ENCODE data around the gene MICAL3.

Gene MICAL3

GRCh38 chr22:17807086-17807485 lies 217.3 kb downstream of the MICAL3 start:
- H3K9ac ChIP-seq (ENCODE audit: low read depth, low read length): no peak overlapping the region
- H3K4me1 ChIP-seq (ENCODE audit: insufficient read depth, low read length): peaks cover 28% of the 10 kb centered on the region
- H3K9me3 ChIP-seq (ENCODE audit: control insufficient read depth, insufficient read depth, low read length): no peaks in the 10 kb centered on the region
- peaks cover 3% of the 10 kb centered on the region; the same call in 1 of the 2 replicates for H3K36me3 ChIP-seq (ENCODE audit: insufficient read depth, low read length)

DNA sequence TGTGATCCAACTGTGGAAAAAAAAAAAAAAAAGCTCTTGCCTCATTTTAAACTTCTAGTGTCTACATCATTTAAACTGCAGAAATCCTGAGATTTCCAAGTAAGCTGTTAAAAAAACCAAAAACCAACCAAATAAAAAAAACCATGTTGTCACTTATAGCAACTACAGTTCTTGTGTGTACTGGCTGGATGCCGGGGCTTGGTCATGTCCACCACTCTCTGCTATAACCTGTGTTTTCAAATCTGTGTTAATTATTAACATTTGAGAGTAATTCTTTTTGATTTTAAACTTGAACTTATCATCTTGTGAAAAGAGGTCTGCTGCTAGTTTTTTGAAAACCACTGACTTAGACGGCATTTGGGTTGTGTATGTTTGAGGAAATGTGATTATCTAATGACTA lies 217.9 kb downstream of the MICAL3 start:
- H3K9me3 ChIP-seq (ENCODE audit: control insufficient read depth, insufficient read depth, low read length): no peaks in the 10 kb centered on the region
- no peak overlapping the region for H3K9ac ChIP-seq (ENCODE audit: low read depth, low read length)
- H3K36me3 ChIP-seq (ENCODE audit: insufficient read depth, low read length): peaks cover 2% of the 10 kb centered on the region; the same call in 1 of the 2 replicates
- H3K4me1 ChIP-seq (ENCODE audit: insufficient read depth, low read length): peaks cover 28% of the 10 kb centered on the region

DNA sequence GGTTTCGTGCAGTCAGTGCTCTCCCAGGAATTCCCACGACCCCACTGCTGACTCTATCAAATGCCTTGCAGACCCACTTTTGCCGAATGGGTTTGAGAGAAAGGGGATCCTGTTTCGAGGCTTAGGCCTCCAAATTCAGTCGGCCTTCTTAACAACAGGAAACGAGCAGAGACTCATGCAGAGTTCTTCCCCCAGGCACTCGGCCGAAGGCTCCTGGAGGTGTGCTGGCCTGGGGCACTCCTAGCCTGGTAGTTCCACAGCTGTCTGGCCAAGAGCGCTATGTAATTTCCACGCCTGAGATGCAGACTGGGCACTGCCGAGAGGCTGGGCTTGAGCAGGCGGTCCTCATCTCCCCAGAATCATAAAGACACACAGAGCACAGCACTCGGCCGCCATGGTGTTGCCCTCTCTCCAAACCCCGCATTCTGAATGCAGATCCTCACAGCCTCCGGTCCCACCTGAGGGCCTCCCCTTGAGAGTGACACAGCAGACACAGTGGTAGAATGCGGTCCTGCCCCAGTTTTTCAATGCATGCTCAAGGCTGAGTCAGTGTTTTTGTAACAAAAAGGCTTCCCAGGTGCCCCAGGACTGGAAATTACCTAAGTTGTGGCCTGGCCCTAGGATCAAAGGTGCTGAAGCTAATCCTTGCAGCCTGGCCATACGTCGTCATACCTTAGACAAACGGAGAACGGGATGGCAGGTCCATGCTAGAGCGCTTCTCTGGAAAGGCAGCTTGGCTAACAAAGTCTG lies 219.9 kb downstream of the MICAL3 start:
- Histone ChIP-seq H3K36me3 (ENCODE audit: insufficient read depth, low read length) (no peaks in the 10 kb centered on the region; the same call in 1 of the 2 replicates), H3K4me1 (ENCODE audit: insufficient read depth, low read length) (peaks cover 28% of the 10 kb centered on the region), H3K9ac (ENCODE audit: low read depth, low read length) (no peak overlapping the region), H3K9me3 (ENCODE audit: control insufficient read depth, insufficient read depth, low read length) (no peaks in the 10 kb centered on the region)

- Histone ChIP-seq H3K4me1 (ENCODE audit: insufficient read depth, low read length) (peaks cover 28% of the 10 kb centered on the region), H3K9me3 (ENCODE audit: control insufficient read depth, insufficient read depth, low read length) (no peaks in the 10 kb centered on the region), H3K36me3 (ENCODE audit: insufficient read depth, low read length) (no peaks in the 10 kb centered on the region; the same call in 1 of the 2 replicates), H3K9ac (ENCODE audit: low read depth, low read length) (no peak overlapping the region)
These were observed 220.6 kb downstream of the MICAL3 start for GRCh38 chr22:17803609-17804270.

GRCh38 chr22:17802822-17803221 lies 221.5 kb downstream of the MICAL3 start:
- Histone ChIP-seq H3K4me1 (ENCODE audit: insufficient read depth, low read length) (peaks cover 22% of the 10 kb centered on the region), H3K36me3 (ENCODE audit: insufficient read depth, low read length) (no peaks in the 10 kb centered on the region; the same call in 1 of the 2 replicates), H3K9me3 (ENCODE audit: control insufficient read depth, insufficient read depth, low read length) (no peaks in the 10 kb centered on the region)

DNA sequence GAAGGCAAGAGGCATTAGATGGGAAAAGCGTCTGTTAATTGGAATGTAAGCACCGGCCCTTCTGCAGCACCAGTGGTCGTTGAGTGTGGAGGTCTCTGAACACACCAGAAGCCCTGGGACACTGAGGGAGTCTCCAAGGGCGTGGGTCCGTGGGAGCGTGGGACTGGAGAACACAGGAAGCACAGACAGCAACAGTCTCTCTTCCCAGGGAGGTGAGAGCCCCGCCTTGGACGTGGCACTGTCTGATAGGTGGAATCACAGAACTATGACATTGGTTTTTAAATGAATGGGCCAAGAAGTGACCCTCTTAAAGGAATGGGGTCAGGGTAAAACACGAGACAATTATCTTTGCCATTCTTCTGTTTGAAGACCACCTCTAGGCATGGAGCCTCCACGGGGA lies 221.9 kb downstream of the MICAL3 start:
- Histone ChIP-seq H3K9me3 (ENCODE audit: control insufficient read depth, insufficient read depth, low read length) (no peaks in the 10 kb centered on the region), H3K36me3 (ENCODE audit: insufficient read depth, low read length) (no peaks in the 10 kb centered on the region; the same call in 1 of the 2 replicates), H3K9ac (ENCODE audit: low read depth, low read length) (no peak overlapping the region), H3K4me1 (ENCODE audit: insufficient read depth, low read length) (peaks cover 18% of the 10 kb centered on the region)

More at GRCh38 chr22:17802822-17803221, 221.5 kb downstream of the MICAL3 start:
- no peak overlapping the region for H3K9ac ChIP-seq (ENCODE audit: low read depth, low read length)

DNA sequence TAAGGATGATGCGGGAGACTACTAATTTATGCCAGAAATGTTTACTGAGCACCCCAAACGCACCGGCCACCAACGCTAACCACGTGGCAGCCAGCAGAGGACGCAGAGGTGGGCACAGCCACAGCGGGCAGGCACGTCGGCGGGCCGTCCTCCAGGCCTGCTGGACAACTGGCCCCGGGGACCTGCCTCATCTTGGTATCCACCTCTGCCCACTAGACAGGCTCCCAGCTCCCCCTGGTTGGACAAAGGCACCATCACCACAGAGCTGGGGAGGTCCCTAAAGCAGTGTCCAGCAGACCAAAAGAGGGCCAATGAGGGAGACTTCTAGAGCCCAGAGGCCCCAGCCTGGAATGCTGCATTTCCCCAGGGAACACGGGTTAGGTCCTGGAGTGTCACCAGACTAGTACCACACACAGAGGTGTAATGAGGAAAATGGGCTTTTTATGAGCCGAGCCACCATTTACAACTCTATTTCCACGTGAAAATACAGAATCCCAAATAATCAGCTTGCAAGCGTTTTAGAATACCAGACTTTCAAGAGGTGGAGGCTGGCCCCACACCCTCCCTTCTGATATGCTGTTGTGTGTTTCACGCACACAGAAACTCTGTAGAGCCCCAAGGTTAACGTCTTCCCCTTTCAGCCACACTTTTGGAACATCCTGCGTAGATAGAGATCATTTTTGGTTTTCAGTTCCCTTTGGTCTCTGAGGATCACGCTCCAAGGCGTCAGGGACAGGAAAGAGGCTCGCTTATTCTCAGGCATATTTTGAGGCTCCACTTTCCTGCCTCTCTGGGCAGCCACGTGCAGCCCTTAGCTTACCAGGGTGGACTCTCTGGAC lies 226.4 kb downstream of the MICAL3 start:
- Histone ChIP-seq H3K9me3 (ENCODE audit: control insufficient read depth, insufficient read depth, low read length) (no peaks in the 10 kb centered on the region), H3K4me1 (ENCODE audit: insufficient read depth, low read length) (no peaks in the 10 kb centered on the region), H3K9ac (ENCODE audit: low read depth, low read length) (no peak overlapping the region), H3K36me3 (ENCODE audit: insufficient read depth, low read length) (no peaks in the 10 kb centered on the region; the same call in 1 of the 2 replicates)

GRCh38 chr22:17796695-17797094 lies 227.7 kb downstream of the MICAL3 start:
- Histone ChIP-seq H3K36me3 (ENCODE audit: insufficient read depth, low read length) (no peaks in the 10 kb centered on the region), H3K9me3 (ENCODE audit: control insufficient read depth, insufficient read depth, low read length) (no peaks in the 10 kb centered on the region), H3K9ac (ENCODE audit: low read depth, low read length) (no peak overlapping the region), H3K4me1 (ENCODE audit: insufficient read depth, low read length) (no peaks in the 10 kb centered on the region)

DNA sequence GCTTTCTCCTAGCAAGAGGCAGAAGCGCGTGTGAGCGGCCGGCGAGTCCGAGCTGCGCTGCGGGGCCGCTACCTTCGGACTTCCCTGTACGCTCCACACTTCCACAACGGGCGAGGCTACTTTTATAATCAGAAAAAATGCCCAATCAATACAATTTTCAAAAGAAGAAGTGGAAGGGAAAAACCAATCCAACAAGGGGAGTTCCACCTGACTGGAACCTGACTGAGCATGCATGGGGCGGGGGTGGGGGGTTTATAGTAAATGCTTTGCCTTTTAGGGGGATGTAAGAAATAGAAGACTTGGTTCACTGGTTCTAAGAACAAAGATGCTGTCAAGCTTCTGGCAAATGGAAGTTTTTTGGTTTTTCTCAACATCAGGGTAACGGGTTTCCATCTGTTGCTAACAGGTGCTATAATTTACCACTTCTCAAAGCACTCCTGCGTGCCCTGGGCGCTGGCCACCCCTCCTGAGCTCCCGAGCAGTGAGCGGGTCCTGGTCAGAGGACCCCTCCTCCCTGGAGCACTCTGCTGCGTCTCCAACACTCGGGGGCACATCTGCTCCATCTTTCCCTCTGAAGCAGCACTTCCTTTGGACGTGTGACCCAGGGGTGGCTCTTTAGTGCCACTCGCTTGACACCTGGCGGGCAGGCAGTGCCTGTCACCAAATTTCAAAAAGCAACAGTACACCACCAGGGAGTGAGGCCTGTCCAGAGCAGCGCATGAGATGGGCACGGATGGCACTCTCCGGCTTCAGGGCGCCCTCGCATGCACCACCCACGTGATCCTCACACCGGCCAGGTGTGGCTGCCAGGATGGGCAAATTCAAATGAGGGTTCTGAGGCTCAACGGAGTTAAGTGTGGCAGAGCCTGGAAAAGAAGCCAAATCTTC lies 228.5 kb downstream of the MICAL3 start:
- Histone ChIP-seq H3K4me1 (ENCODE audit: insufficient read depth, low read length) (no peaks in the 10 kb centered on the region), H3K36me3 (ENCODE audit: insufficient read depth, low read length) (no peaks in the 10 kb centered on the region), H3K9ac (ENCODE audit: low read depth, low read length) (no peak overlapping the region), H3K9me3 (ENCODE audit: control insufficient read depth, insufficient read depth, low read length) (no peaks in the 10 kb centered on the region)

DNA sequence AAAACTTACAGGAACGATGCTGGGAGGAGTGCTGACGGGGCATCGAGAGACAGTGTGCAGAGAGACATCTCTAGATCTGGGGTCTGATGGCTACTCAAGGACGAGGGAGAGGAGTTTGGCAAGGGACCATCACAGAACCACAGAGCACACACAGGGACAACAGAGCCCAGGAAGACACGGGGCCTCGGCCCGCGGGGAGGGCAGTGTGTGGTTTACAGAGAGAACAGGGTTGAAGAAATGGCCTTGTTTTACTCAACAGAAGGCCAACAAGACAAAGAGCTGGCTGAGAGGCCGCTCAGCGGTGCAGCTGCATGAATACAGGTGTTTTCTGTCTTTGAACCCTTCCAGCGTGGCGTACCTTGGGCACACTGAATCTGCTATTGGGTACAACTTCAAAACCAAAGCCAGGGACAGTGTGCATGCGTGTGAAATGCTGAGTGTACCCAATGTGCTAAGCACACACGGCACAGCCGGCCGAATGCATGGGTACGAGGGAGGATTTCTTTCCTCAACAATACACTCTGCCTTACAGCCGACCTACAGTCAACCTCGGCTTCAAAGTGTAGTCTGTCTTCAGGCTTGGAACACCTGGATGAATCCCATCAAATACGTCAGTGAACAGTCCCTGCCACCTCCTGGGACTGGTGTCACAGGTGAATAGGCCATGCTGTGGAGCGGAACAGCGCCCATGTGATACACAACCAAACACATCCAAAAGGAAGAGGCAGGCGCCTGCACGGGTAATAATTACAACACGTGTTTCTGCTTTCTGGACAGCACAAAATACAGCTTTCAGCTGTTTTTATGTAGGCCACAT lies 229.4 kb downstream of the MICAL3 start:
- no peaks in the 10 kb centered on the region for H3K9me3 ChIP-seq (ENCODE audit: control insufficient read depth, insufficient read depth, low read length)
- no peak overlapping the region for H3K9ac ChIP-seq (ENCODE audit: low read depth, low read length)
- no peaks in the 10 kb centered on the region for H3K4me1 ChIP-seq (ENCODE audit: insufficient read depth, low read length)
- H3K36me3 ChIP-seq (ENCODE audit: insufficient read depth, low read length): no peaks in the 10 kb centered on the region

- H3K36me3 ChIP-seq (ENCODE audit: insufficient read depth, low read length): no peaks in the 10 kb centered on the region
- no peak overlapping the region for H3K9ac ChIP-seq (ENCODE audit: low read depth, low read length)
- H3K9me3 ChIP-seq (ENCODE audit: control insufficient read depth, insufficient read depth, low read length): no peaks in the 10 kb centered on the region
- no peaks in the 10 kb centered on the region for H3K4me1 ChIP-seq (ENCODE audit: insufficient read depth, low read length)
These were observed 231.4 kb downstream of the MICAL3 start for GRCh38 chr22:17792854-17793434.

GRCh38 chr22:17792299-17792698 lies 232.1 kb downstream of the MICAL3 start:
- no peak overlapping the region for H3K9ac ChIP-seq (ENCODE audit: low read depth, low read length)
- no peaks in the 10 kb centered on the region for H3K36me3 ChIP-seq (ENCODE audit: insufficient read depth, low read length)
- peaks cover 1% of the 10 kb centered on the region; the same call in 1 of the 2 replicates for H3K4me1 ChIP-seq (ENCODE audit: insufficient read depth, low read length)
- H3K9me3 ChIP-seq (ENCODE audit: control insufficient read depth, insufficient read depth, low read length): no peaks in the 10 kb centered on the region

DNA sequence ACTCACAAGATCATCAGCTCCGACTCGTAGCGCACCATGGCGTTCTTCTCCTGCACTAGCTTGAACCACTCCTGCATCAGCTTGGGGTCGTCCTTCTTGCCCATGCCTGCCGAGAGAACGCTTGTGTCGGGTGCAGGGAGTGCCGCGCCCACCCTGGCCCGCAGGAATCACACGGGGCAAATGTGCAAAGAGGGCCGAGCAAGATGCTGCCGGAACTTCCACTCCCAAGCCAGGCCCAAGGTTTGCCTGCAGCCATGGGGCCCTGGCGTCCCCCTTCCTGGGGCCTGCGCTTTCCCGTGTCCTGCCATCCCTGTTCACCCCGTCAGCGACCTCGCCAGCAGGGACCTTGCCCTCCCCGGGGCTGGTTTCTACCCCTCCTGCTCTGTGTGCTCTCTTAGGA lies 233.2 kb downstream of the MICAL3 start:
- peaks cover 12% of the 10 kb centered on the region for H3K4me1 ChIP-seq (ENCODE audit: insufficient read depth, low read length)
- no peaks in the 10 kb centered on the region for H3K9me3 ChIP-seq (ENCODE audit: control insufficient read depth, insufficient read depth, low read length)
- no peaks in the 10 kb centered on the region for H3K36me3 ChIP-seq (ENCODE audit: insufficient read depth, low read length)
- H3K9ac ChIP-seq (ENCODE audit: low read depth, low read length): no peak overlapping the region
